Measurements from ENCODE around the gene PDE3B.
"Not testable (repeated sequence)": the region's sequence is repeated elsewhere in the genome, so short reads cannot be mapped to it uniquely, and the experiment has no call there.

The PDE3B gene

DNA sequence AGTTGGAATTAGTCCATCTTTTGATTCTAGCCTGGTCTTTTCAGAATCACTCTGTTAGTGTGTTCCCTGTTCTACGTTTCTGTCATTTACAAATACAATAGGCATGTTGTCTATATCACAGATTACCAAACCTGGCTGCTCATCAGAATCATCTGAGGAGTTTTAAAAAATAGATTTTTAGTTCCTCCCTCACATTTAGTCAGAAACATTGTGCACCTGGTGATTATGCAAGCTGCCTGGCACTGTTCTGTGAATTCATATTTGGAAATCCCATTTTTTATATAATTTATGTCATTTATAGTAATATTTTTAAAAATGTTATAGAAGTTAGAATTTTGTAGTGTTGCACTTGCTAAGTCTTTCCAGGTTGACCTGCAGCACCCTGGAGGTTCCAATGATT is 107.3 kb downstream of the PDE3B start:
- no peak for DNase-seq

DNA sequence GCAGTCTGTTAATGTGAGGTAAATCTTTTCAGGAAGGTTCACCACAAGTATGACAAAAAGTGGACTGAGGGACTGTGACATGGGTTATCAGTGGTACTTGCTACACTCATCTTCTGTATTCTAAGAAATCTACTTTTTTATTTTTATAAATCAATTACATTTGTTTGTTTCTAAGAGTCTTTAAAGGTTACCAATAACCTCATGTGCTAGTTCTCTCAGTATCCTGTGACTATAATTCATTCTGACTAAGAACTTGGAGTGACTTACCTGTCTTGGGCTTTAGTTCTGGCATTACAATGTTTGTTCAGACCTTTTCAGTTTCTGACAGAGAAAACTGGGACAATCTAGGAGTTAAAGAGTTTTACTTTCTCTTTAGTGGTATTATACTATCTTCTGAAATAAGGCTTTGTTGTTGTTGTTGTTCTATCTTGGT is 108.4 kb downstream of the PDE3B start:
- no peak for DNase-seq

DNA sequence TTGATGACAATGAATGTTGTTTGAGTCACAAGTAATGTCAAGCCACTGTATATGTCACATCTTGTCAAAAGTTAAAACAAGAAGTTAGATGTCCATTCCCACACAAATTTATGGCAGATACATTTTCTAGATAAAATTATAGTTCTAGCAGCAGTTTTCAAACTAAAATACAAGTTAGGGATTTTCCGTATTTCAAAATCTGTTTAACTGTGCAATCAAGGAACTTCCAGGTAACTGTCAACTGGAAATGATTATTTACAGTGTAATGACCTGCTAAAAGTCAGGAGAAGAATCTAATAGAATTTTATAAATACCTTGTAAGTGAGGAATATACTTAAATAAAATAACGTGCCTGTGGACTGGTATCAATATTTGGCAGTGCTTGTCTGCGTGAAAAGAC is 111.5 kb downstream of the PDE3B start:
- no peak for DNase-seq

DNA sequence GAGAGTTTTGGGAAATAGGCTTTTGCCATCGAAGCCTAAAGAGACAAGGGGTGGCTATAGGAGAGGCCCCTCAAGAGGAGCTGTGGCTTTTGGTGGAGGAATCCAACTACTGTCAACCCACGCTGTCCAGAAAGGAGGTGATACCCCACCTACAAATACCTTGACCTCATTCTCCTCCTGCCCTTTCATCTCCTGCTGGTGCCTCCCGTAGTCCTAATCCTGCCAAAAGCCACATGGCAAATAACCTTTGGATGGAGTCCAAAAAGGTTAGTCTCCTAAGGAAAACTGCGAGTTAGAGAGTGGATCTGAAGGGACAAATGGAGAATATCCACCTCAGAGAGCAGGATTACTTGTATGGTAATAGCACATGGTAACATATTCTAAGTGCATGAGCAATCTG is 112.7 kb downstream of the PDE3B start:
- DNase-seq = no peak

DNA sequence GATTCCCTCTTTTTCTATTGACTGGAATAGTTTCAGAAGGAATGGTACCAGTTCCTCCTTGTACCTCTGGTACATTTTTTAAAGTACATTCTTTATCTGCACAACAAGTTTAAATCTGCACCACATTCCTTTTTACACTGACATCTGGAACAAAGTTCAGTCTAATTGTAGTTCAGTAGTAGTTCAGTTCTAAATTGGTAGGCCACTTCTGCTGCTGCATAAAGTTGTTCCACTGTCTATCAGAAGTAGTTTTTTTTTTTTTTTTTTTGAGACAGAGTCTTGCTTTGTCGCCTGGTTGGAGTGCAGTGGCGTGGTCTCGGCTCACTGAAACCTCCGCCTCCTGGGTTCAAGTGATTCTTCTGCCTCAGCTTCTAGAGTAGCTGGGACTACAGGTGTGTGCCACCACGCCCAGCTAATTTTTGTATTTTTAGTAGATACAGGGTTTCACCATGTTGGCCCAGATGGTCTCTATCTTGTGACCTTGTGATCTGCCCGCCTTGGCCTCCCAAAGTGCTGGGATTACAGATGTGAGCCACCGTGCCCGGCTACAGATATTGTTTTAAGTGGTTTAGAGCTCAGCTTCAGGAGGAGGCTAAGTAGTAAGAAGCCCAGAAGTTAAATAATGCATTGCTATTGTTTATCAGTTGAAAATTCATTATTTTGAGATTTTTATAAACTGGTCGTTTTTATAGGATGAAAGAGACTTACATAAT is 115.9 kb downstream of the PDE3B start:
- DNase-seq = not testable (repeated sequence)

DNA sequence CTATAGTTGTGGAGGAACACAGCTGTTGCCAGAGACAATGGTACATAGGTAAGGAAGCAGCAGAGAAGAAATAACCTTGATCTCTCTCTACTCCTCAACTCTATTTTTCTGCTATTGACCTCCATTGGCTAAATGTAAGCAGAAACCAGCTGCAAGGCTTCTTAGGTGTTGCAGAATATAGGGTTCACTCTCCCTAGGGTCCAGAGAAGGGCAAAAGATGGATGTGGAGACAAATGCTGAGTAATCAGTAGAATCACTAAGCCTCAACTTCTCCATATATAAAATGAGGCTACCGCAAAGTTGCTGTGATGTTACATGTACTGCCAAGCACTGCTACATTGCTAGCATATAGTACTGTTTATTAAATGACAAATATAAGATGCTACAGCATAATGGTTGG is 120.6 kb downstream of the PDE3B start:
- DNase-seq = no peak

DNA sequence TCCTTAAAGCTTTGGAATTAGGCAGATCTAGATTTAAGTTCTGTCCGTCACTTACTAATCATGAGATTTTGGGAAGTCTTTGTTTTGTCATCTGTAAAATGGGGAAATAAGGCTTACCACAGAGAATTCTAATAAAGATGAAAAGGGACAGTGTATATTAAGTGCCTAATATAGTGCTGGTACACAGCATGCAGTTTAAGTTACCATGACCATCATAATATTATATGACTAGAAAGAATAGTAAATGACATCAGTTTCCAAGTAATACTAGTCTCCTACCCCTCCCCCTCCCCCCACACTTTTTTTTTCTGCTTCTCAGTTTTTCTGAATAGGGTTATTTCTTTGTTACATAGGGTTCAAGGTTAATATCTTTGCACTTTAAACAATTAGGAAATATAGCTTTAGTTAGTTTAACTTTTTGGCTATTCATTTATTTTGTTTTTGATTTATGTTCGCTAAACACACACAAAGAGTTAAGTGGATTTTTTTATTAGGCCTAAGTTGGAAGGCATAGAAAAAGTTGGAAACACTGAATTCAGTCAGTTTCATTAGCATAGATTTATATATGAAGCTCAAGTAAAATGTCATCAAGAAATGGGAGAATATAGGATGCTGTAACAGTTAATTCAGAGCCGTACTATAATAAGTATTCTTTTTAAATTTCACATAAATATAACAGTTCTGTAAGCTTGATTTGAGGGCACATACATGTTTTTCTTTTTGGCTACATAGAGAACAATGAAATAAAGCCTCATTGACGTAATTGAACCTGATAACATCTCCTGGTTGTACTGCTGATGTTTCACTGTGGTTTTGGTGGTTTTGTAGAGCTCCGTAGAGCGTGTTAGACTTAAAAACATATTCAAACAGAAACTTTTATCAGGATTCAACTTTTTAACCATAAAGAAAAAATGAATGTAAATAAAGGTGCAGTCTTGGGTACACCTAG is 121.2 kb downstream of the PDE3B start:
- peak; percentile 58 for DNase-seq

DNA sequence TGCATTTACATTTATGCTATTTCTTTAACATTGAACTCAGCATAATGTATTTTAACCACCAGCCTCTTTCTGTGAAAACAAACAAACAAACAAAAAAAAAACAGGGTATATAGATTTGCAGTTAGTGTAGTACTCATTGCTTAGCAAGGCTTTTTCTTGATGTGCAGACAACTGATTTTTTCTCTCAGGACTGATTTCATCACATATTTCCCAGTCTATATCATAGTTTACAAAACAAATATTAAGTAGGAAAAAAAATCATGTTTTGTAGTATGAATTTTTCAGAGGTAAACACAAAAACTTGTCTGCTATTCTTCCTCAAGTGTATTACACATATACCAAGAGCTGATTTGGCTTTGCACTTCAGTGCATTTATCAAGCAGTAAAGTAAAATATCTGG is 123.0 kb downstream of the PDE3B start:
- DNase-seq = no peak

DNA sequence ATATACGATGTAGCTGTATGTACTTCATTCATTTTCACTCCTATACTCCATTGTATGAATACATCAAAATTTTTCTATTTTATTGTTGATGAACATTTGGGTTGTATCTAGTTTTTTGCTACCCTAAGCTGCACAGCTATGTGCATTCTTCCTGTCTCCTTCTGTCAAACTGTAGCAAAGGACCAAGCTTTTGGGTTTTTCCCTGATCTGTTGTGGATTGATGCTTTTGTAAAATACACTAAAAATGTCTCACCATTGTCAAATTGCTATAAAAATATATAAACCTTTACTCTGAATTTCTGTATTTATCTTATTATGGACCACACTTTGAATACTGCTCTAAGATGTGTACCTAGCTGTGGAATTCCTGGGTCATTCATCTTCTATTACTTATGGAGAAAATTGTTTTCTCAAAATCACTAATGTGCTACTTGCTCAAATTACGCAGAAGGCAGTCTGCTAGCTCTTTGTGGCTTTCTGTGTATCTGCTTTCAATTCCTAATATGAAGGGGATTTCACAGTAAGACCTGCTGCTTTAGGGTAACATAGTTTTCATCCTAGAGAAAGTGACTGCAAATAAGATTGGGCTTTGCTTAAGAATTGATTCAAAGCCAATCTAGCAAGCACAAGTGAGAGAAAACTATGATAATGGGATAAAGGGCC is 125.1 kb downstream of the PDE3B start:
- DNase-seq = peak; percentile 16

DNA sequence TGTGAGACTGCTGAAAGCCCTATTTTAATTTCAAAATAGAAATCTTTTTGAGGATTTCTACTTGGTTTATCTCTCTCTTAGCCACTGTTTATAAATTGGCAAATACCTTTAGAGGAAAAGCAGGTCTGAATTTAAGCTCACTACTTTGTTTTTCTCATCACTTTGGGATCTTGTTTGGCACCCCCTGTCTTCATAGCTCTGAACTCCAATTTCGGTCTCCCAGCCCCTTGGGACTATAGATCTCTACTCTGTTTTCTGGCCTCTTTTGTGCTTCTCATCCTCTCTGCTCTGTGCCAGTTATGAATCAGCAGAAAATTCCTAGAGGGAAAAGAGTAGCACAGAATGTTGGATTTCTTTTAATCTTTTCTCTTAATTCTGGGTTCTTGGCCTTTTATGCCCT is 130.2 kb downstream of the PDE3B start:
- DNase-seq = no peak

DNA sequence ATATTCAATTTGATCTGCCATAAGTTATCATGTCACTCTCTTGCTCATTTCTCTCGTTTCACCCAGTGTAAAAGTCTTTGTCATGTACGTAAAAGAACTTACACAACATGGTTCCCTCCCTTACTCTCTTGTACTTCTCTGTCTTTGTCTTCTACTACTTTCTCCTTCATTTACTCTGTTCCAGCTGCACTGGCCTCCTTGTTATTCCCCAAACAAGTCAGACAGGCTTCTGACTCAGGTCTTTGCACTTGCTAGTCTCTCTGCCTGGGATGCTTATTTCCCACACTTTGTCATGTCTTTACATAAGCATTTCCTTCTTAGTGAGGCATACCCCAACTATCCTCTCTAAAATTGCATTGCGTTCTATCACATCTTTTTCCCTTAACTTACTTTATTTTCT is 131.1 kb downstream of the PDE3B start:
- DNase-seq = no peak

DNA sequence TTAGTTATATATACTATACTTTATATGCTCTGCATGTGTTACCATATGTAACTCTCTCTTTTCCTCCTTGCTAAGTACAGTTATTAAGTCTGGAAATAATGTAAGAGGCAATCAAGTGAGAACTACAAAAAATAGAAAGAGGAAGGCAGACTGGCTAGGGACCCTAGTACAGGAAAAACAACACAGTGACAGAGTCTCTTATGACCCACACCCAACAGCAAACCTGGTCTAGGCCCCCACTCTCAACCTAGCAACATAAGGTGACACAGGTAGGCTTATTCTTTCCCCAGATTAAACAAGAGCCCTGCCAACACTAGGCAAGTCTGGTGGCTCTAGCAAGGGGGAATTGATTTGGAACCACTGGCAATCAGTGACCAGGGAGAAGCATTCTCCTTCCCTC is 132.3 kb downstream of the PDE3B start:
- DNase-seq = peak; percentile 15

DNA sequence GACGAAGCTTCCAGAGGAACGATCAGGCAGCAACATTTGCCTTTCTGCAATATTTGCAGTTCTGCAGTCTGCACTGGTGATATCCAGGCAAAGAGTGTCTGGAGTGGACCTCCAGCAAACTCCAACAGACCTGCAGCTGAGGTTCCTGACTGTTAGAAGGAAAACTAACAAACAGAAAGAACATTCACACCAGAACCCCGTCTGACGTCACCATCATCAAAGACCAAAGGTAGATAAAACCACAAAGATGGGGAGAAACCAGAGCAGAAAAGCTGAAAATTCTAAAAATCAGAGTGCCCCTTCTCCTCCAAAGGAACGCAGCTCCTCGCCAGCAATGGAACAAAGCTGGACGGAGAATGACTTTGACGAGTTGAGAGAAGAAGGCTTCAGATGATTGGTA is 134.9 kb downstream of the PDE3B start:
- DNase-seq = not testable (repeated sequence)

DNA sequence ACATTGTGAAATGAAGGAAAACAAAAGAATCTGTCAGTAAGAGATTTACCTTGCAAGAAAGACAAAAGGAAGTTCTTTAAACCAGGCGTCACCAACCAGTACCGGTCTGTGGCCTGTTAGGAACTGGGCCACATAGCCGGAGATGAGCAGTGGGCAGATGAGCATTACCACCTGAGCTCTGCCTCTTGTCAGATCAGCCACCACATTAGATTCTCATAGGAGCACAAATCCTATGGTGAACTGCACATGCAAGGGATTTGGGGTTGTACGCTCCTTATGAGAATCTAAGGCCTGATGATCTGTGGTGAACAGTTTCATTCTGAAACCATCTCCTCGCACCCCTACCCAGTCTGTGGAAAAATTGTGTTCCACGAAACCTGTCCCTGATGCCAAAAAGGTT is 140.2 kb downstream of the PDE3B start:
- DNase-seq = no peak

DNA sequence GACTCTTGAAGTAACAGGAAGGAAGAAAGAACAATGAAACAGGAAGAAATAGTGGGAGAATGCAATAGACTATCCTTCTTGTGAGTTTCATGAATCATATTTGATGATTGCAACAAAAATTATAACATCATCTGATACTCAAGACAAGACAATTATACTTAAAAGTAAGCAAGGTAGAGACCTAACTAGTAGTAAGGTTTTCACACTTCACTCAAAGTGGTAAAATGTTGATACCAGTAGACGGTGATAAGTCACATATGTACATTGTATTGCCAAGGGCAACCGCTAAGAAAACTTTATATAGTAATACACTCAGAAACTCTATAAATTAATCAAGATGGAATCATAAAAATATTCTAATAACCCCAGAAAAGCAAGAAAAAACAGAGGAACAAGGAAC is 140.6 kb downstream of the PDE3B start:
- no peak for DNase-seq

DNA sequence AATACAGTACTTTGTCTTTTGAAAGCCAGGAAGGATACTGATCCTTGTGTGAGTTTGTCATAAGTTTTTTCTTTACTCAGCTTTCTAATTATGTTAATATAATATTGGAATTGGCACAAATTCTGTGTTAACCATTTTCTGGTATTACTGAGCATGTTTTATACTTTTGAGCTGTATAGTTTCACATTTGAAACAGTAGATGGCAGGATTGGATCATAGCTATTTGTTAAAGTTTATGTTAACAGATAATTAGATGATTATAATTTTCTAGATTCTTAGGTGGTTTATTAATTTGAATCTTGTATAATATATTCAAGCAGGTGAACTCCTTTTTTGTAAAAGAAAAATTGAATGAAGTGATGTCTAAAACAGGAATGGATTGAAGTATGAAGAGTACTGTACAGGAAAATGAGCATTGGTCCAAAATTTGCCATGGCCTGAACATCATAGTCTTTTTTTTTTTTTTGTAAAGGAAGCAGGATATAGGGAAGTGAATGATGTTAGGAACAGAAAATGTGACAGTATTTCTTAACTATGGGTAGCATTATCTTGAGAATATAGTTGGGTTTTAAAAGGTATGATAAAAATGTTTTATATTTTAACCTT is 146.4 kb downstream of the PDE3B start:
- DNase-seq = no peak

DNA sequence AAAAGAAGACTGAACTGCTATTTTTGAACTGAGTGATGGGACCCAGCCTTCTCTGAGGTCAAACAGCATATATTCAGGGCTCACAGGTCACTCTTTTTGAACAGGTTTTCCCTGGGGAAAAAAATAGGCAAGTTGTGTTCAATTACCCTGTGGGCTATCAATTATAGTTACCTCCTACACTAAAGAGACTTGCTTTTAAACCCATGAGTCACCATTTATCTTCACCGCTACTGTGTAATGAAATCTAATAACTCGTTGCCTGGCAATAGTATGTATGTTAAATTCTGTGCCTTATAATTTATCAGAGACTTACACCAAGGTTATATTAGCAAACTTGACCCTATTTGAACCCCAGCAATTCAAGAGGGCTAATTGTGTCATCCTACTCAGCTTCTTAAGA is 149.9 kb downstream of the PDE3B start:
- no peak for DNase-seq

DNA sequence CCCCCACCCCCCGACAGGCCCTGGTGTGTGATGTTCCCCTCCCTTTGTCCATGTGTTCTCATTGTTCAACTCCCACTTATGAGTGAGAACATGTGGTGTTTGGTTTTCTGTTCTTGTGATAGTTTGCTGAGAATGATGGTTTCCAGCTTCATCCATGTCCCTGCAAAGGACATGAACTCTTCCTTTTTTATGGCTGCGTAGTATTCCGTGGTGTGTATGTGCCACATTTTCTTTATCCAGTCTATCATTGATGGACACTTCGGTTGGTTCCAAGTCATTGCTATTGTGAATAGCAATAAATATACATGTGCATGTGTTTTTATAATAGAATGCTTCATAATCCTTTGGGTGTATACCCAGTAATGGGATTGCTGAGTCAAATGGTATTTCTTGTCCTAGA is 152.4 kb downstream of the PDE3B start:
- not testable (repeated sequence) for DNase-seq

DNA sequence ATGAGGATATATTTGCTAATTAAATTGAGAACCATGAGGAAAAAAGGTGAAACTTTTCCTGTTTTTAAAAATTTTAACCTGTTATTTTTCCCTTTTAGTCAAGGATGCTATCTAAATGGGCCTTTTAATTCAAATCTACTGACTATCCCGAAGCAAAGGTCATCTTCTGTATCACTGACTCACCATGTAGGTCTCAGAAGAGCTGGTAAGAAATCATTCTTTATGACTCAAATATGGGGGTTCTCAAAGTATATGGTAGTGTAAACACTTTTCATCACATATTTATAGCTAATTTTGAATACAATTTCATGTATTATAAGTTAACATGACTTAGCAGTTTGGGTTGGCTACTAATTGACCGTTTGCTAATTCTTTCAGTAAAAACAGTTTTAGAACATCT is 160.2 kb downstream of the PDE3B start:
- no peak for DNase-seq

DNA sequence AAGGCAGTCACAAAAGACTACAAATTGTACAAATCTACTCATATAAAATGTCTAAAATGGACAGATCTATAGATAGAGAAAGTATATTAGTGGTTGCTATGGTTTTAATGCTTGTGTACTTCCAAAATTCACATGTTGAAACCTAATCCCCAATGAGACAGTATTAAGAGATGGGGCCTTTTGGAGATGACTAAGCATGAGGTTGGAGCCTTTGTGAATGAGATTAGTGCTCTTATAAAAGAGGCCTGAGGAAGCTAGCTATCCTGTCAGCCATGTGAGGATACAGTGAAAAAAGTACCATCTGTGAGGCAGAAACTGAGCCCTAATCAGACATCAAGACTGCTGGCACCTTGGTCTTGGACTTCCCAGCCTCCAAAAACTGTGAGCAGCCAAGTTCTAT is 165.9 kb downstream of the PDE3B start:
- no peak for DNase-seq

DNA sequence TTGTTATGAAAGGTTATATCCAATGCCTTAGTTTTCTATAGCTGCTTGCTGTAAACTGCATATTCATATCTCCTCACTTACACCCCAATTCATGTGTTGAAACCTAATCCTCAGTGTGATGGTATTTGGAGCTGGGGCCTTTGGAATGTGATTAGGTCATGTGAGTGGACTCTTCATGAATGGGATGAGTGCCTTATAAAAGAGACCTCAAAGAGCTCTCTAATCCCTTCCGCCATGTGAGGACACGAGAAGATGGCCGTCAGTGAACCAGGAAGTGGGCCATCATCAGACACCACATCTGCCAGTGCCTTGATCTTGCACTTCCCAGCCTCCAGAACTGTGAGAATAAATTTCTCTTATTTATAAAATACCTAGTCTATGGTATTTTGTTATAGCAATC is 169.2 kb downstream of the PDE3B start:
- DNase-seq = no peak

DNA sequence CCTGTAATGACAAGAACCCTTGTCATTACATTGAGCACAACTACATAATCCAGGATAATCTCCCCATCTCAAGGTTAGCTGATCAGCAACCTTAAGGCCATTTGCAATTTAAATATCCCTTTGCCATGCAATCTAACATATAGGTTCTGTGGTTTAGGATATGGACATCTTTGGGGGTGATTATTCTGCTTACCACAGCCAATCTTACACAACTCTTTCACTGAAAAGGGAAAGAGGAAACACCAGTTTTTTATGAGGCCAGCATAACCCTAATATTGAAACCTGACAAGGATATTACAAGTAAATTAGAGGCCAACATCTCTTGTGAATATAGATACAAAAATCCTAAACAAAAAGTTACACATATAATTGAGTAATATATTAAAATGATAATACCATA is 169.9 kb downstream of the PDE3B start:
- no peak for DNase-seq

DNA sequence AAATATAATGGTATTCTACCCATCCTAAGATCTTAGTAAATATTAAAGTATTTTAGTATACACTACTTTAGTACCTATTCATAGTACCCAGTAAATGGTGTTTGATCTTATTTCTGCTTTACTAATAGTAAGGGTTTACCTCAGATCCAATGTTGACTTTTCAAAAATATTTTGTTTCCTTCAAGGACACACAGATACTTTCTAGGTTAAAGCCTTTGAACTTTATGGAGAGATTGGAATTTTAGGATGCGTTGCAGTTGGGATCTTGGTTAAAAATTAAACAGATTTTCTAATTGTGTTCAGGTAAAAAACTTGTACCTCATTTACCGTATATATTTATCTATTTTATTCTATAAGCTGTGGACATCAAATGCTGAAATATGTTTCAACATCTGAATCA is 175.2 kb downstream of the PDE3B start:
- DNase-seq = no peak
